Bone marrow (tissue), 2 donors: ENCODE measurements around the gene ZSWIM8.
"Not testable (repeated sequence)": the region's sequence is repeated elsewhere in the genome, so short reads cannot be mapped to it uniquely, and the experiment has no call there.

Experiments
- DNase-seq, 2 donors: peaks; one replicate each; lab custom pipeline; 2025; lab: John Stamatoyannopoulos, UW

The ZSWIM8 gene

DNA sequence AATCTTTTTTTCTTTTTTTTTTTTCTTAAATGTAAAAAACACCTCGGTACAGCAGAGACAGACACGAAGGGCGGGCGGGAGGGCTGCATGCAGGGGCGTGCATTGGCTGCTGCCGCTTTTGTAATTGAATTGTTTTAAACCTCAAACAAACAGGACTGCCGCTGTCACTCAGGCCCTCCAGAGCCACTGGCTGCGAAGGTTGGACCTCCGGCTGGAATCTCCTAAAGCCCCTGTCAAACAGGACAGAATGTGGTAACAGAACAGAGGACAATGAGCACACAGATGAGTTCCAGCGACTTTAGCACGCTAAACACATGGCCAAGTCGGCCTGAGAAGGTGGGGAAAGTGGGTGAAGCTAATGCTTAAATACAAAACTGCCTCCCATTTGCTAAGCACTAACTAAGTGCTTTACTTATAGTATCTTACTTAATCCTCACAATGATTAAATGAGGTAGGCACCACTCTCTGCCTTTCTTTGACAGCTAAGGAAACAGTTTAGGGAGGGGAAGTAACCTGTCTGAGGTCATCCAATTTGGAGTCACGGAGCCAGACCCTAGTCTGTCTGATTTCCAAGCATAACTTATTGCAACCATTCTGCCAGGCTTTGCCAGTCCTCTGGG lies 29.0 kb downstream of the ZSWIM8 start:
- DNase-seq: no peak

DNA sequence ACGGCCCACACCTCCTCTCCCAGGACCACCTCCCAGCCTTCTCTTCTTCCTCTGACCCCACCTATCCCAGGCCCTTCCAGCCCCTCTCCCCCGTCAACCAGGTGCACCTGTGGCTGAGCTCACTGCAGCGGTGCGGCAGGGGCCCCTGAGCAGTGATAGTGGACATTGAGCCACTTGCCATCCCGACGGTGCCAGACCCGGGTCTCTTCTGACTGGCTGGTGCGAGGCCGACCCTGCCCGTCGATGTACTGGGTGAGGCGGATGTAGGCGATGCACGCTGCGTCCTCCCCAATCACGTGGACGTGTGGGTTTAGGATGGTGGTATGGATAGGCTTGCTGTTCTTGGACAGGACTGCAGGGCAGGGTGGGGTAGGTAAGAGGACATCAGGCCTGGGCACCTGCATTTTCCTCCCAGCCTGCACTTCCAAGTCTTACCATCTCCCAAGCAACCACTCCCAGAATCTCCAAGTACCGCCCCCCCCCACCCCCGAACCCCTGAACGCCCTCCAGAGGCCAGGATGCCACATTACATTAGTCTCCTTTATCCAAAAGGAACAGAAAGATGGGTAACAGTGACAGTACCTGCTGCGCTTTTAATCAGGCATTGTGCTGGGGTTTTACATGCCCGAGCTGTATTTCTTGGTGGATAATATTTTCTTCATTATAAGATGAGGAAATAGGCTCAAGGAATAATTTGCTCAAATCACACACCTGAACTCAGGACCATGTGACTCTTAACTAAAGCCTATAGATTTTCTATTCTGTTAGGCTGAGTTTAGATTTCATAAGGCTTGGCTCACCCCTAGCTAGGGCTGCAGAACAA lies 29.7 kb downstream of the ZSWIM8 start:
- no peak for DNase-seq

GRCh38 chr10:73815719-73816030 lies 30.3 kb downstream of the ZSWIM8 start:
- DNase-seq: no peak

DNA sequence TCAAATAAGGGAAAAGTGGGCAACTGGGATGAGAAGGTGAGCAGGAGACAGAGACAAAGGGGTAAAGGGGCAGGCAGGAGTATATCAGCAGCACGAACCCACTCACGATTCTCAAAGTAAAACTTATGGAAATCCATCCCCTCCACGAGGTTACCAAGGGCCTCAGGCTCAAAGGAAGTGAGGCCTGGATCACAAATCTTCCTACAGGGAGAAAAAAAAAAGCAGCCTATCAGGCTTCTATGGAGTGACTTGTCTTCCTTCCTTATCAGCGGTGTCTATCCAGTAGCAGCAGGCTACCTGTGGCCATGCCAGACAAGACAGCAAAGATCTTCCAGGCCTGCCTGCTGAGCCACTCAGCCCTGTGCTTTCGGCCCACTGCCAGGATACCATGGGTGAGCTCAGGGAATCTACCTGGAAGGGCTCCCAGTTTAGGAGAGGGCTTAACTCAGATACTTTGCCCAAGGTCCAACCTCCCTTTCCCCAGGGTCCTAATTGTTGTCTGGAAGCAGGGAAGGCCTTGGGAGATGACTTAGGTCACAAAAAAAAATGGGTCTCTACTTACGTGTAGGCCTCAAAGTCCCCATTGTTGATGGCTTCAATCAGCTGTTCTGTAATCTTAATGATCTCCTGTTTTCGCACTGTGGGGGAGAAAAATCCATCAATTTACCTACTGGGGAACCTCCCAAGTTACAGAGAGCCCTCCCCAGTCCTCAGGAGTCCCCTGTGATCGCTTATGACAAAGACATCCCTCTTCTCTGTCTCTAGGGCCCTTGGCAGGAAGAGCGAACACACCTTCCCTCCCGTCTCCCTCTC lies 31.7 kb downstream of the ZSWIM8 start:
- no peak for DNase-seq

DNA sequence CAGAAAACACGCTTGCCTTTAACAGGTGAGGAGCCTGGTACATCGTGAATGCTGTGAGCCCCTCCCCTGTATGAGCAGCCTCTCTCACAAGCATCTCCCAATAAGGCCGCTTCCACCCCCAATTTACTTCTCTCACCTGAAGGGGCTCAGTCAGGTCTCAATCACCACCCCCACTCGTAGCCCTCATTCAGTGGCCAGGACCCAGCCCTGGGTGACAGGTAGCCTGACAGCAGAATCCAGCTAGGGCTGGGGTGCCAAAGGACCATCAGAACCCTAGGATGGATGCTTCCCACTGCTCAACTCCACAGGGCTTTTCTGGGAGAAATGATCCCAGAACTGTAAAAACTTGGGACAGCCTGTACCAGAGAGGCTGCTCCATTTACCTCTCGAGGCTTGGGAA lies 32.4 kb downstream of the ZSWIM8 start:
- no peak for DNase-seq

GRCh38 chr10:73818402-73818801 lies 33.0 kb downstream of the ZSWIM8 start:
- DNase-seq: no peak

GRCh38 chr10:73819081-73819480 lies 33.7 kb downstream of the ZSWIM8 start:
- DNase-seq: no peak

DNA sequence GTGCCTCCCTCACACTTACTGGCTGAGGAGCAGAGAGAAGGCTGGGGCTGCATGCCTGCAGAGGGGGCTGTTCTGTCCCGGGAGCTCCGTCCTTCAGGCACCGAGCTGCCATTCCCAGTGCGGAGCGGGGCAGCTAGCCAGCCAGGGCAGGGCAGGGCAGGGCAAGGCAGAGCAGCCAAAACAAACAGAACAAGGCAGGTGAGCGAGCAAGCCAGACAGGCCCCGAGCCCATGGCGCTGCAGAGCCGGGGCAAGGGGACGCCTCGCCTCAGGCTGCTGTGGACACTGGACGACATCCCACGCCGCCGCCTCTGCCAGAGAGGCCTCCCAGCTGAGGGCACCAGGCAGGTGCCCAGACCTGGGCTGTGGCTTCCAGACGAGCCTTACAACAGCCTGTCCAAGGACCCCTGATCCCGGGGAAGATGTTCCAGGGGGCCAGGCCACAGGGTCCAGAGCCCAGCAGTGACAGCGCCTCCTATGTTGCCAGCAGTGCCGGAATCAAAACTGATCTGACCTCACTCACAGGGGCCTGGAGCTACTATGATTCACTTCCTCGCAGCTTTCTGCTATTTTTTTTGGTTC lies 34.2 kb downstream of the ZSWIM8 start:
- DNase-seq: no peak

DNA sequence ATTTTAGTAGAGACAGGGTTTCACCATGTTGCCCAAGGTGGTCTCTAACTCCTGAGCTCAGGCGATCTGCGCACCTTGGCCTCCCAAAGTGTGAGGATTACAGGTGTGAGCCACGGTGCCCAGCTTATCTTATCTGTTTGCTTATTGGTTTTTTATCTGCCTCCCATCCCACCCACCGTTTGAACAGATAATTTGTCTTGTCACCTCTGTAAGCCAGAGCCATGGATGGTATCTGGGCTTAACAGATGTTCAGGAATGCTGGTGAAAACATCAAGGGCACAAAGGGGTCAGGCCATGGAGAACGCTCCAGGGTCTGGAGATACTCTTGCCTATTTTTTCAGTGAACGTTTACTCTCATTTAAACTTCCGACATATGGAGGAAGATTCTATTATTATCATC lies 38.0 kb downstream of the ZSWIM8 start:
- DNase-seq: no peak

- no peak for DNase-seq
Measured at GRCh38 chr10:73824146-73824725, 38.8 kb downstream of the ZSWIM8 start.

GRCh38 chr10:73827346-73828089 lies 42.1 kb downstream of the ZSWIM8 start:
- DNase-seq: no peak

DNA sequence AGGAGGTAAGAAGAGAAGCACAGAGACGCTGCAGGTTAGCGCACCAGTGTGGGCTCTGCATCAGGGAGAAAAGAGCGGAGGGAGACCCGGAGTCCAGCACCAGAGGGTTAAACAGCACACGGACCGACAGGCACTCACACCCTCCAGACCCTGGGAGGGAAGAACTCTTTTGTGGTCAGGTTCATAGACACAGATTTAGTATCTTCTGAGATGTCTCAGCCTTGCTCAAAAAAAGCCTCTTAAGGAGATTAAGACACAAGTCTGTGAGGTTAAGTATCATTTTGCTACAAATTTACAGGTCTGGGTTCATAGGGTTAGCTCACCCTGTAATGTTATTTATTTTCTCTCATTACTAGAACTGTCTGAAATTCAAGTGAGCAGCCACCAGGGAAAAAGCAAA lies 42.8 kb downstream of the ZSWIM8 start:
- DNase-seq: no peak

DNA sequence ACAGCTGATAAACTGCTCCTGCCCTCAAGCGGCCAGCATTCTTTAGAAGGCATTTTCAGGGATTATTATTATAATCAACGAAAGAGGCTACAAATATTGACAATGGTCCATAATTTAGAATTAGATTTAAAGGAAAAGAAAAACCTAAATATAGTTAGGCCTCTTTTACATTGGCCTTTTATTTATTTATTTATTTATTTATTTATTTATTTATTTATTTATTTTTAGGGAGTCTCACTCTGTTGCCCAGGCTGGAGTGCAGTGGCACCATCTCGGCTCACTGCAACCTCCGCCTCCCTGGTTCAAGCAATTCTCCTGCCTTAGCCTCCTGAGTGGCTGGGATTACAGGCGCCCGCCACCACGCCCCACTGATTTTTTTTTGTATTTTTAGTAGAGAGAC lies 43.7 kb downstream of the ZSWIM8 start:
- DNase-seq: not testable (repeated sequence)

GRCh38 chr10:73836427-73836980 lies 51.1 kb downstream of the ZSWIM8 start:
- DNase-seq: no peak

GRCh38 chr10:73837072-73837471 lies 51.7 kb downstream of the ZSWIM8 start:
- no peak for DNase-seq

GRCh38 chr10:73838008-73838567 lies 52.7 kb downstream of the ZSWIM8 start:
- no peak for DNase-seq

DNA sequence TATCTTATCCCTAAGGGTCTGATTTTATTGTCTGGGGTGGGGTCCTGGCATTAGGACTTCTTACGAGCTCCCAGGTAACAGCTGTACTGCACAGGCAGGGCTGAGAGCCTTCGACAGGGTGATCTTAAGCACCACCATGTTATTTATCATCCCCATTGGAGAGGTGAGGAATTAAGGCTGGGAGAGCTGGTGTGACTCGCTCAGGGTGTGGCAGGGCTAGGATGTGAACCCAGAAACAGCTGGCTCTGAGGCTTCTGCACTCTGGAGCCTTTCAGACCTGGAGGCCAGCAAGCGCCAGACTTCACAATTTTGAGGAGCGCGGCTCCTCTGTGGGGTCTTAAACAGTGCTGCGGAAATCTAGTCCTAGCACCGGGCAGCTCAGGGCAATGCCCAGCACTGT lies 53.4 kb downstream of the ZSWIM8 start:
- DNase-seq: no peak

DNA sequence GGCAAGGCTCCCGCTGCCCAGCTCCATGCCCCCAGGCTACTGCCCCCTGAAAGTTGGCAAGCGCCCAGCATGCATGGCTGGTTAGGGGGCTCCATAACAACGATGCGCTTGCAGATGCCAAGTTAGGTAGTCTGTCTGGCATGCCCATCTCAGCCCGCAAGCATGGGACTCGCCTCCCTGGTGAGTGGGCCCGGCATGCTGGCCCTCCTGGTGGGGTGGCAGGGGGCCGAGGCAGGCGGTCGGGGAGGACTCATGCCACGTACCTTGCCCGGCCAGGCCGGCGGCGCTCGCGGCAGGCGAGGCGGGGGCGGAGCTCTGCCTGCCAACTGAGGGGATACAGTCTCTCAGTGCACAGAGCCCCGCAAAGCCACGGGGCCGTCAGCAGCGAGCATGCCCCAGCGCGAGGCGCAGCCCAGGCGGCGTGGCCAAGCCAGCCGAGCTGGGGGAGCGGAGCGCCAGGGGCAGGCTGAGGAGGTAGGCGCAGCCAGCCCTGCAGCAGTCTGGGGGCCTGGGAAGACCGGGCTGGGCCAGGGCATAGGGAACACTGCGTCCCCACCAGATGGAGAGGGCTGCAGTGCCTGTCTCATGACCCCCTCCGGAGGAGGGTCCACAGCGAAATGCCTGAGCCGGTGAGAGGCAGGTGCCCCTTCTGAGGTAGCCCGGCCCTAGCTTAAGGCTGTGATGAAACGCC lies 54.0 kb downstream of the ZSWIM8 start:
- no peak for DNase-seq

DNA sequence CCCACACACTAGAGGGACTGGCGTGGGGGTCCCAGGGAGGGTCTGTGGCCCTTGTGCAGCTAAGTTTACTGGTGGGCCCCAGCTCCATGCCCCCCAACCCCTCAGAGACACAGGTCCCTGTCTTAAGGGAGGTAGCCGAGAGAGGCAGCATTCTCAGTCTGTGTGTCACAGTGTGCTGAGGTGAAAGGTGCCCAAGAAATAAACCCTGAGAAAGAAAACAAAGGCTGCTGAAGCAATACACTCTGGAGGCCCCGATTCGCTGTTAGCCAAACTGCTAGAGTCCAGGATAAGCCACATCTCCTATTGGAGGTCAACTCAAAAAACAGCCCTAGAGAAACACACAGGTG lies 54.6 kb downstream of the ZSWIM8 start:
- no peak for DNase-seq

DNA sequence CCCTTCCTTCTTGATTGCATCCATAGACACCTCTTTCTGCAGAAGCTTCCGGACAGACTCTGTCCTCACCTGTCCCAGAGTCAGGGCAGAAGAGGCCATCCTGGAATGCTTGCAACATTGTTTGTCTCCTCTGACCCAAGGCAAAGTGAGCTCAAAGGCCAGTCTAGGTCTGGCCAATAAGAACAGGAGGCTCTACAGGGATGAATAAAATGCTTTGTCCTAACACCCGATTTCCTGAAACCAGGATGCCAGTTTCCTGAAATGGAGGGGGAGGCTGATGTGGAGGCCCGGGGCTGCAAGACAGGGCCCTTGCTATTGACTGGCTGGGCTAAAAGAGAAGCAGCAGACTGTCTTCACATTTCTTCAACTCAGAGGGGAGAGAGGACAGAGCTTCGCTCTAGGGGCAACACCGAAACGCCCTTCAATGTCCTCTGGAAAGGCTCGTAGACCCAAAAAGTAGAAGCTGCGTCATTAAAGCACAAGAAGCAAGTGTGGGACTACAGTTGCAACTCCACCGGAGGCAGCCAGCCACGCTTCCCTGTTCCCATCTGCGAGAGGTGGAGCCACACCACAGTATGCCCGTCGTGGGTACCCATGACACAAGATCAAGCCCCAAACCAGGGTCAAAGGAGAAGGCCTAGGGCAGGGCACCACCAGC lies 55.1 kb downstream of the ZSWIM8 start:
- no peak for DNase-seq
